PFSK-1 (cell line): ENCODE results near the gene RAD1.

Experiments
- FOXP2 ChIP-seq: optimal IDR thresholded peaks from 2 replicates; pipeline ENCODE3; 2011; ENCODE audit warnings: borderline replicate concordance, control low read depth, inconsistent platforms; ENCODE audit not compliant: insufficient read depth; ENCODE audit errors: extremely low read length, extremely low read depth
- POLR2AphosphoS5 ChIP-seq: IDR thresholded peaks from 2 replicates; pipeline ENCODE4 v1.6.1; 2012; ENCODE audit warnings: low read depth, mild to moderate bottlenecking, control low read depth, low read length, moderate library complexity
- SIN3A ChIP-seq: IDR thresholded peaks from 2 replicates; pipeline ENCODE4 v1.6.1; 2012; ENCODE audit warnings: mild to moderate bottlenecking, low read length, moderate library complexity, borderline replicate concordance; ENCODE audit not compliant: insufficient read depth
- TAF1 ChIP-seq: IDR thresholded peaks from 2 replicates; pipeline ENCODE4 v1.6.1; 2012; ENCODE audit warnings: low read length, control low read depth, borderline replicate concordance; ENCODE audit not compliant: insufficient read depth
- TF ChIP-seq, protein P1 (sequence below), 2 experiments: IDR thresholded peaks; 2 replicates each; pipeline versions ENCODE4 v1.6.1 to v1.8.0; 2011 to 2012; ENCODE audit warnings: low read depth in 2 of 2, low read length in 2 of 2, control low read depth in 1 of 2, inconsistent platforms in 1 of 2, mild to moderate bottlenecking in 1 of 2, moderate library complexity in 1 of 2; ENCODE audit not compliant: insufficient read depth in 1 of 2

DNA sequence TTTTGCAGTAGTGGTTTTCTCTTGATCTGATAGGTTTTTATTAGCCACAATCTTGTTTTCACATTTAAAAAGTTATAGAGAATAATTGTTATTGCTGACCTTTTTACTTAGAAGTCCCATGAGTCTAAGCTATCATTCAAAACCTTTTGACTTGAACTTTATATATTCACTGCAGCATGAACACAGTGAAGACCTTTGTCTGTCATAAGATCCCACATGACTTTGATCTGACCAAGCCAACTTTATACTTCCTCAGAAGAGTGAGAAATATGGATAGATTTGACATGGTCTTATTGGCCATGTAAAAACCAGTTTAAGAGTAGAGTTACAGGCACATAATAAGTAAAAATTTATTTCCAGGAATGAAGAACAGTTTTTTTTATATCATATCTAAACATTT is 34.1 kb downstream of the RAD1 start:
- TF ChIP-seq POLR2AphosphoS5 (no peak), TAF1 (no peak), FOXP2 (no peak), SIN3A (no peak)
- TF ChIP-seq, protein P1, sequence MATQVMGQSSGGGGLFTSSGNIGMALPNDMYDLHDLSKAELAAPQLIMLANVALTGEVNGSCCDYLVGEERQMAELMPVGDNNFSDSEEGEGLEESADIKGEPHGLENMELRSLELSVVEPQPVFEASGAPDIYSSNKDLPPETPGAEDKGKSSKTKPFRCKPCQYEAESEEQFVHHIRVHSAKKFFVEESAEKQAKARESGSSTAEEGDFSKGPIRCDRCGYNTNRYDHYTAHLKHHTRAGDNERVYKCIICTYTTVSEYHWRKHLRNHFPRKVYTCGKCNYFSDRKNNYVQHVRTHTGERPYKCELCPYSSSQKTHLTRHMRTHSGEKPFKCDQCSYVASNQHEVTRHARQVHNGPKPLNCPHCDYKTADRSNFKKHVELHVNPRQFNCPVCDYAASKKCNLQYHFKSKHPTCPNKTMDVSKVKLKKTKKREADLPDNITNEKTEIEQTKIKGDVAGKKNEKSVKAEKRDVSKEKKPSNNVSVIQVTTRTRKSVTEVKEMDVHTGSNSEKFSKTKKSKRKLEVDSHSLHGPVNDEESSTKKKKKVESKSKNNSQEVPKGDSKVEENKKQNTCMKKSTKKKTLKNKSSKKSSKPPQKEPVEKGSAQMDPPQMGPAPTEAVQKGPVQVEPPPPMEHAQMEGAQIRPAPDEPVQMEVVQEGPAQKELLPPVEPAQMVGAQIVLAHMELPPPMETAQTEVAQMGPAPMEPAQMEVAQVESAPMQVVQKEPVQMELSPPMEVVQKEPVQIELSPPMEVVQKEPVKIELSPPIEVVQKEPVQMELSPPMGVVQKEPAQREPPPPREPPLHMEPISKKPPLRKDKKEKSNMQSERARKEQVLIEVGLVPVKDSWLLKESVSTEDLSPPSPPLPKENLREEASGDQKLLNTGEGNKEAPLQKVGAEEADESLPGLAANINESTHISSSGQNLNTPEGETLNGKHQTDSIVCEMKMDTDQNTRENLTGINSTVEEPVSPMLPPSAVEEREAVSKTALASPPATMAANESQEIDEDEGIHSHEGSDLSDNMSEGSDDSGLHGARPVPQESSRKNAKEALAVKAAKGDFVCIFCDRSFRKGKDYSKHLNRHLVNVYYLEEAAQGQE (IDR thresholded peaks at IDR 0.05; ENCODE audit: insufficient read depth in 1 of 2, low read depth in 2 of 2, low read length in 2 of 2): no peak
